ENCODE data around the gene GYPC.
"Not testable (repeated sequence)": the region's sequence is repeated elsewhere in the genome, so short reads cannot be mapped to it uniquely, and the experiment has no call there.

The GYPC gene

DNA sequence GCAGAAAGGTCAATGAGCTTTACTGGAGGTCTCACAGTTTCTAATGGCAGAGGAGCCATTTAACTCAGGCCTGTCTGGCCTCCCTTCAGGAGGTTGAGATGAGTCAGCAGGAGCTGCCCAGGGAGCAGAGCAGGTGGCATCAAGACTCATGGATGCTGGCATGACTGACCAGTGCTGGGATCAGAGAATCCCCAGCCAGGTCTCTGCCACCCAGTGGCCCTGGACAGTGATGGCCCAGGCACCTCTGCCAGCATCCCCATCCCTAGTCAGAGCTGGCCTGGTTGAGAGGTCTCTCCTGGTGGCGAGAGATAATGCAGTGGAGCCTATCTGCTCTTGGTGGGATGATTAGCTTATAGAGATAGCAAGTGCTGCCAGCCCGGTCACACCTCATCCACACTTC, 43.1 kb downstream of the GYPC start:
- Mint-ChIP-seq H3K4me1 (no peaks in the 10 kb centered on the region), H3K27me3 (no peaks in the 10 kb centered on the region), H3K36me3 (ENCODE audit: insufficient read depth) (peaks cover 6% of the 10 kb centered on the region), H3K9me3 (no peaks in the 10 kb centered on the region), H3K27ac (ENCODE audit: low read depth) (no peak overlapping the region), H3K4me3 (no peak overlapping the region)
- ATAC-seq (replicated peaks; ENCODE audit: extremely low read depth, poor library complexity, severe bottlenecking) (no peak), DNase-seq (ENCODE audit: low spot score in 2 of 2) (no peak)

DNA sequence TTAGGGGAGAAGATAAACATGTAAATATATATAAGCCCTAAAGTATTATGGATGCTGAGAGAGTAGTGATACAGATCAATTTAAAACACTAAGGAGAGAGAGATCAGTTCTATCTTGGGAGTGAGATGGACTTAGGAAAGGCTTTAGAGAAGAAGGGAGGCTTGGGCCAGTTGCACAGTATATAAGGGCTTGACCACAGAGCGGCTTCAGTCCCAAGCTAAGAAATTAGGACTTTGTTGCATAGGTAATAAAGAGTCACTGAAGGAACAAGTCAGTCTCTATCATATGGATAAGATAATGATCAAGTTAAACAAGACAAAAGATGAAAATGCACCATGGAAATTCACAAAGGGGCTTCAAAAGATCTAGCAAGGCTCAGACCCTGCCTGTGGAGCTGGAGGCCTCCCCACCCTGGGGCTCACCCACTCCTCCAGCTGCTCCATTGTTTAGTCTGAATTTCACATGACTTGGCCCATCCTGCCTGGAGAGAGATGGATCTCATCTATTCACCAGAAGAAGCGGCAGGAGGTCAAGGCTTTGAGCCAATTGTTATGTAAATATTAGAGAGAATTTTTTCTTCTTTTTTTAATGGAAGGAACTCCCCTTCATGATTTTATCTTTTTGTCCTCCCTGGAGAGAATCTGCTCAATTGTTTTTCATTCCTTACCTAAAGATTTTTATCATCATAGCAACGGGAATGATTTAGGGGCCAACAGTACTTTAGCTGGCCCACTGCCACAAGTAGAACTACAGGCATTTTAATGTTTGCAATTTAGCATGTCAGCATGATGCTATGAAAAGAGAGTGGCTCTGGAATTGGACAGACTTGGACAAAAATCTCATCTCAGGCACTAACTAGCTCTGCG, 44.0 kb downstream of the GYPC start:
- Mint-ChIP-seq H3K36me3 (ENCODE audit: insufficient read depth) (peaks cover 4% of the 10 kb centered on the region), H3K27ac (ENCODE audit: low read depth) (peak overlapping the region; percentile 25)
- ATAC-seq (replicated peaks; ENCODE audit: extremely low read depth, poor library complexity, severe bottlenecking) = no peak

DNA sequence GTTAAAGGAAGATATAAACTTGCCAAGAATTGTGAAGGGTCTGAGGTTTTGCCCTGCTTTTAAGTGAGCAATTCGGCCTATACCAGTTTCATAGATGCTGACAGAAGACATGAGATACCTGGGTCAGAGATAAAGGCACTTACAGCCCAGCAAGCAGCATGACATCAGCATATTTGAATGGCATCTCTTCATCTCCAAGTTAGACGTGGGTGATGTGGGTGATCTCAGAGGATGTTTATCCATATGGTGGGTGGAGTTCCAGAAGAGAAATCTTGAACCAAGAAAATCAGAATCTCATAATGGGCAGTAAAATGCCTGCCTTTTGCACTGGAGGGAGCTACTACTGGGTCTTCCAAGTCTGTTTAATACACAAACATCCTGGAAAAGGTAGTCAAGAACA, 44.7 kb downstream of the GYPC start:
- no peak overlapping the region for H3K4me3 Mint-ChIP-seq
- H3K36me3 Mint-ChIP-seq (ENCODE audit: insufficient read depth) = peaks cover 2% of the 10 kb centered on the region
- no peak for ATAC-seq (replicated peaks; ENCODE audit: extremely low read depth, poor library complexity, severe bottlenecking)
- no peak for DNase-seq (ENCODE audit: low spot score in 2 of 2)
- no peaks in the 10 kb centered on the region for H3K4me1 Mint-ChIP-seq
- H3K9me3 Mint-ChIP-seq = no peaks in the 10 kb centered on the region
- H3K27ac Mint-ChIP-seq (ENCODE audit: low read depth) = no peak overlapping the region
- no peaks in the 10 kb centered on the region for H3K27me3 Mint-ChIP-seq

More for the DNA sequence above, 44.0 kb downstream of the GYPC start:
- no peaks in the 10 kb centered on the region for H3K9me3 Mint-ChIP-seq
- H3K27me3 Mint-ChIP-seq = no peaks in the 10 kb centered on the region
- H3K4me3 Mint-ChIP-seq = no peak overlapping the region
- DNase-seq (ENCODE audit: low spot score in 2 of 2) = no peak
- no peaks in the 10 kb centered on the region for H3K4me1 Mint-ChIP-seq

DNA sequence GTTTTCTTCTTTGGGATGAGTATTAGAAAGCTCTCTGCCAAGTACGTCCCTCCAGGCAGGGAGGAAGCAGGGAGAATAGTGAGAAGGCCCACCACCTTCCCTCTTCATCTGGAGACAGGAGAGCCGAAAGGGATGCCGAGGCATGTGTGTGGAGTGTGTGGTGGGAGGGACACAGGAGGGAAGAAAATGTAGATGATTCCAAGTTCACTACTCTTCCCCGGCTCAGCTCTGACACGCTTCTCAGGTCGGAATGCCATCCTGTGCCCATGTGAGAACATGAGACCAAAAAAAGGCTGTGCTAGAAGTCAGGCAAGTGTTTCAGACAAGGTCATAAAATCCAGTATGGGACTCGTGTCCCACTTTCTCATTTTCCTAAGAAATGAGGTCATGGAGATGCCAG, 47.4 kb downstream of the GYPC start:
- no peak overlapping the region for H3K4me3 Mint-ChIP-seq
- DNase-seq (ENCODE audit: low spot score in 2 of 2) (no peak), ATAC-seq (replicated peaks; ENCODE audit: extremely low read depth, poor library complexity, severe bottlenecking) (no peak)
- H3K4me1 Mint-ChIP-seq = no peaks in the 10 kb centered on the region
- no peak overlapping the region for H3K27ac Mint-ChIP-seq (ENCODE audit: low read depth)
- no peaks in the 10 kb centered on the region for H3K36me3 Mint-ChIP-seq (ENCODE audit: insufficient read depth)
- H3K9me3 Mint-ChIP-seq = no peaks in the 10 kb centered on the region
- no peaks in the 10 kb centered on the region for H3K27me3 Mint-ChIP-seq

DNA sequence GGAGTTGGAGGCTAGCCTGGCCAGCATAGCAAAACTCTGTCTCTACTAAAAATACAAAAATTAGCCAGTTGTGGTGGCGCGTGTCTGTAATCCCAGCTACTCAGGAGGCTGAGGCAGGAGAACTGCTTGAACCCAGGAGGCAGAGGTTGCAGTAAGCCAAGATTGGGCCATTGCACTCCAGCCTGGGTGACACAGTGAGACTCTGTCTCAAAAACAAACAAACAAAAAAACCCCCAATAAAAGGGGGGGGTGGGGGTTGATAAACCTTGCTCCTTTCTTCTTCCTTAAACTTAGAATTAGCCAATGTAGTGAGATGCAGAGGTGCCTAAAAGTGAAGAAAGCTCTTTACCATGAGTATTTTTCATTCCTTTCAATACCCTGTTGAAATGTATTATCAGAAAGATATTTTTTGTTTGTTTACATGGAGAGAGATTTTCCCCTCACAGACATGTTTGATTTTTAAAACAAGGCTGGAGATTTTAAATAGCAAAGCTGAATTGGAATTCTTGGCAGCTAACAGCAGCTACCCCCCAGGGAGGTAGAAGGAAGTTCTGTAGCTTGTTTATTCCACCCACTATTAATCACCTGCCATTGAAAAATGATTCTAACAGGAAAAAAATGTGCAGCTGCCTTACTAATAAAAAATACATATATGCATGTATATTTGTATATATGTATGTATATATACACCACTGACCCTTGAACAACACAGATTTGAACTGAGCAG, 48.6 kb downstream of the GYPC start:
- DNase-seq (ENCODE audit: low spot score in 2 of 2) = no peak
- Mint-ChIP-seq H3K36me3 (ENCODE audit: insufficient read depth) (no peaks in the 10 kb centered on the region), H3K27me3 (no peaks in the 10 kb centered on the region), H3K9me3 (no peaks in the 10 kb centered on the region), H3K4me1 (no peaks in the 10 kb centered on the region), H3K4me3 (no peak overlapping the region), H3K27ac (ENCODE audit: low read depth) (no peak overlapping the region)
- ATAC-seq (replicated peaks; ENCODE audit: extremely low read depth, poor library complexity, severe bottlenecking) = no peak

DNA sequence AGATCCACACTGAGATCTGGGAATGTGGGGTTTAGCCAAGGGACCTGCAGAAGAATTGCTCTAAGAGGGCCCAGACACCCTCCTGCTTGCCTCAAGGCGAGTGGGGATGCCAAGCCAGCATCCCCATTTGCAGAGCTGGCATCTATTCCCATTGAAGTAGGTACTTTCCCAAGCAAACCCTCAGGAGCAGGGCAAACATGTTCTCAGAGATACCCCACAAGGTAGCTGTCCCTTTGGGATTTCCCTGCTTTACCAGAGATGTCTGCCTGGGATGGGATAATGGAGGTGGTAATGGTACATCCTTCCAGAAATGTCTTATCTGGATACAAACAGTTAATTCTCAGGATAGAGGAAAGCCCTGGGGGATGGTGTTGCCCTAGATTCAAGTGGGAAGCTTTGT, 51.2 kb downstream of the GYPC start:
- ATAC-seq (replicated peaks; ENCODE audit: extremely low read depth, poor library complexity, severe bottlenecking) = no peak
- Mint-ChIP-seq H3K4me1 (no peaks in the 10 kb centered on the region), H3K4me3 (no peak overlapping the region), H3K27me3 (no peaks in the 10 kb centered on the region), H3K9me3 (peaks cover 5% of the 10 kb centered on the region), H3K27ac (ENCODE audit: low read depth) (no peak overlapping the region), H3K36me3 (ENCODE audit: insufficient read depth) (no peaks in the 10 kb centered on the region)
- no peak for DNase-seq (ENCODE audit: low spot score in 2 of 2)

DNA sequence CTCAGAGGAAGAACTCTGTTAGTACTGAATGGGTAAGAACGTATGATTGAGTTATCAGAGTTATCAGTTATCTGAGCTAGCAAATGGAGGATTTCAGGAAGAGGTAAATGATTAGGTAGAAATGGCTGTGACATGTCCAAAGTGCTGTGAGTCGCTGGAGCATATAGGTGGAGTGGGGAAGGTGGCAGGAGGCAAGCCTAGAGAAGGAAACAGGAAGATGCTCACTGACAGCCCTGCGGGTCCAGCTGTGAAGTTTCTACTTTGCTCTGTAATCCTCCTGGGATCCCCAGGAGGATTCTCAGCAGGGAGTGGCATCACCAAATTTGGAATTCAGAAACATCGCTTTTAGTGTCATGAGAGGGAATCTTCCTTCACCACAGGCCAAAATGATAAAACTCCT, 52.0 kb downstream of the GYPC start:
- H3K27ac Mint-ChIP-seq (ENCODE audit: low read depth) = no peak overlapping the region
- no peaks in the 10 kb centered on the region for H3K4me1 Mint-ChIP-seq
- H3K9me3 Mint-ChIP-seq = peaks cover 5% of the 10 kb centered on the region
- H3K4me3 Mint-ChIP-seq = no peak overlapping the region
- H3K36me3 Mint-ChIP-seq (ENCODE audit: insufficient read depth) = no peaks in the 10 kb centered on the region
- H3K27me3 Mint-ChIP-seq = no peaks in the 10 kb centered on the region
- DNase-seq (ENCODE audit: low spot score in 2 of 2) = no peak
- ATAC-seq (replicated peaks; ENCODE audit: extremely low read depth, poor library complexity, severe bottlenecking) = no peak

DNA sequence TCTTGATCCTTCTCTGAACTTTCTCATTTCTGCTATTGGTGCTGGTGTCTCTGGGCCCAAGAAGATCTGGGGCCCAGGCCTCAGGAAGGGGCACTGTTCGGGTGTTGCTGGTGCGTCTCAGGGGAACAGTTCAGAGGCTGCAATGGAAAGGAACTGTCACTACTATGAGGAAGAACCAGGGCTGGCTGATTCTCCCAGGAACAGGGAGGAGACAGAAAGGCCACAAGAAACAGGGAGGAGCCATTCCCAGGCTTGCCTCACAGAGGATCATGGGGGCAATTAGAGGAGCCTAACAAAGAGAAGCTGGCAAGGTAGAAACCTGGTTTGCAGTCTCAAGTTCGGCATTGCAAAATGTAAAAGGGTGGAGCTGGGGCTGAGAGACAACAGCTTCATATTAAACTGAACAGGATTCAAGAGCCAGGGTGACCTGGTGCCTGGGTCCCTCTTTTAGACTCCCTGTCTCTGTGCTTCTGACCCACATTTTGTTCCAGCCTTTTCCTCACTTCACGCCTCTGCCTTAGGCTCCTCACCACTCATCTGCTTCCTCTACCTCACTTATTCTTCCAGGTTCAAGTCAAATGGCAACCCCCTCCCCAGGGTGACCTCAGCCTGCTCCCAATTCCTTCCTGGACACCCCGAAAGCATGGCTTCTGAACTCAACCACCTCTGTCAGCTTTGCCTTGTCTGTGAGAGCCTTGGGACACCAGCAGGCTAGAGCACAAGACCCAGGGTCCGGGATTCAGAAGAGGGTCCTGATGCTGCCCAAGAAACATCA, 58.4 kb downstream of the GYPC start:
- no peak for DNase-seq (ENCODE audit: low spot score in 2 of 2)
- Mint-ChIP-seq H3K9me3 (peaks cover 5% of the 10 kb centered on the region), H3K27me3 (peaks cover 12% of the 10 kb centered on the region), H3K4me3 (no peak overlapping the region), H3K27ac (ENCODE audit: low read depth) (no peak overlapping the region), H3K36me3 (ENCODE audit: insufficient read depth) (no peaks in the 10 kb centered on the region), H3K4me1 (no peaks in the 10 kb centered on the region)
- no peak for ATAC-seq (replicated peaks; ENCODE audit: extremely low read depth, poor library complexity, severe bottlenecking)

DNA sequence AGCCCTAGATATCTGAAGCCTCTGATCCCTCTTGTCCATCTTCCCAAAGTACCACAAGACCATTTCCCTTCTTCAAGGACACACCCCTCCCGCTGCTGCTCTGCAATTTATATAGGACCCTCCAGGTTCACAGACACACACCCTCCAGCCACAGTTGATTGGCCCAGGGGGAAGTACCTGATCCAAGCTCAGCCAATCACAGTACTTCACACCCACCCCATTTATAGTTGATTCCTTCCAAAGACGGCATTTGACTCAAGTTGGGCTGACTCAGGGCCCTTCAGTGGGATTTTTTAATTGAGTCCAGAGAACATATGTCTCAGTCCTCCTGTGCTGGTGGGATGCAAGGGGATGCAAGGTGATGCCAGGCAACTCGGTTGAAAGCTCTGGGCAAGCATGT, 59.2 kb downstream of the GYPC start:
- ATAC-seq (replicated peaks; ENCODE audit: extremely low read depth, poor library complexity, severe bottlenecking) (no peak), DNase-seq (ENCODE audit: low spot score in 2 of 2) (no peak)
- Mint-ChIP-seq H3K27me3 (peaks cover 12% of the 10 kb centered on the region), H3K9me3 (peaks cover 2% of the 10 kb centered on the region), H3K27ac (ENCODE audit: low read depth) (no peak overlapping the region), H3K4me1 (no peaks in the 10 kb centered on the region), H3K4me3 (no peak overlapping the region), H3K36me3 (ENCODE audit: insufficient read depth) (no peaks in the 10 kb centered on the region)

DNA sequence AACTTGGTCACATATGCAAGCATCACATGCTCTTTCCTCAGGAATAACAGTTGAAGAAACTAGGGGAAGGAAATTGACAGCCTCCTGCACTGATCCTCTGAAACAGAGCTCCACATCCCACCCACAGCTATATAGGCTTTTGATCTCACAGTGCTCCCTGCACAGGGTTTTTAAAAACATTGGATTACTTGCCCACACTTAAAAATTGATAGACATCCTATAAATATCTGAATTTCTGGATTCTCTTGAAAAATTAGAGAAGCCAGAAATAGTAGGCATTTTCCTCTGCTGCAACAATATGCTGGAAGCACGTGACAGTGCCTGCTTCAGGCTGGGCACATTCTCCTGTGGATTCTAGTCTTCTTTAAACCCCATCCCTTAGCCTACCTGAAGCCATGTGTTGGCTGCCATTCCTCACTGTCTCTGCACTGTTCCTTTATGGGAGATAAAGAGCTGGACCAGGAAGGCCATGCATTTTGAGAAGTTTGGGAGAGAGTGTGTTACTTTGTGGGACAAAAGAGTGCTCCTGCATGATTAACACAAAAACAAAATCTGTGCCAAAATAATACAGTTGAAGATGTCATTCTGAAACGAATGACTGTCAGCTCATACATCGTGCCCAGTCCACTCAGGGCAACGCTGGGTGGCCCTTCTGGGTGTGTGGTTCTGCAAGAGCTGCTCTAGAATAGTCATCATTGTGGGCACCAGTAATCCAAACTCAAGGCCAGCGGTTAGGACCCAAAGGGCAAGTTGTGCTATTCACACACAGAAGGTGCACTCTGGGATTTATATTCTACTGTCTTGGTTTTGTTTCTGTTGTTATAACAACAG, 59.8 kb downstream of the GYPC start:
- H3K36me3 Mint-ChIP-seq (ENCODE audit: insufficient read depth) = no peaks in the 10 kb centered on the region
- H3K27me3 Mint-ChIP-seq = peaks cover 12% of the 10 kb centered on the region
- H3K4me1 Mint-ChIP-seq = no peaks in the 10 kb centered on the region
- no peak overlapping the region for H3K4me3 Mint-ChIP-seq
- no peaks in the 10 kb centered on the region for H3K9me3 Mint-ChIP-seq
- ATAC-seq (replicated peaks; ENCODE audit: extremely low read depth, poor library complexity, severe bottlenecking) = no peak
- no peak for DNase-seq (ENCODE audit: low spot score in 2 of 2)
- H3K27ac Mint-ChIP-seq (ENCODE audit: low read depth) = no peak overlapping the region

DNA sequence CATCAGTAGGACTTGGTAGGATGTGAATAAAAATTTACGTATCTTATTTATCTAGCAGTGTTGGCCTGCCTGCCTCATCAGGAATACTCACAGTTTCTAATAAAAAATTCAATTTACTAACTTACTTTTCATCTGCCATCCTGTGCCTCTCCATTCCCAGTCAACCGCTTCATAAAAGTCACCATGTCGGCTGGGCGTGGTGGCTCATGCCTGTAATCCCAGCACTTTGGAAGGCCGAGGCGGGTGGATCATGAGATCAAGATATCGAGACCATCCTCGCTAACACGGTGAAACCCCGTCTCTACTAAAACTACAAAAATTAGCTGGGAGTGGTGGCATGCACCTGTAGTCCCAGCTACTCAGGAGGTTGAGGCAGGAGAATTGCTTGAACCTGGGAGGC, 61.3 kb downstream of the GYPC start:
- not testable (repeated sequence) for H3K4me3 Mint-ChIP-seq; DNase-seq (ENCODE audit: low spot score in 2 of 2); H3K9me3 Mint-ChIP-seq; H3K4me1 Mint-ChIP-seq; H3K36me3 Mint-ChIP-seq (ENCODE audit: insufficient read depth); H3K27ac Mint-ChIP-seq (ENCODE audit: low read depth); ATAC-seq (replicated peaks; ENCODE audit: extremely low read depth, poor library complexity, severe bottlenecking)
- H3K27me3 Mint-ChIP-seq = peaks cover 18% of the 10 kb centered on the region

DNA sequence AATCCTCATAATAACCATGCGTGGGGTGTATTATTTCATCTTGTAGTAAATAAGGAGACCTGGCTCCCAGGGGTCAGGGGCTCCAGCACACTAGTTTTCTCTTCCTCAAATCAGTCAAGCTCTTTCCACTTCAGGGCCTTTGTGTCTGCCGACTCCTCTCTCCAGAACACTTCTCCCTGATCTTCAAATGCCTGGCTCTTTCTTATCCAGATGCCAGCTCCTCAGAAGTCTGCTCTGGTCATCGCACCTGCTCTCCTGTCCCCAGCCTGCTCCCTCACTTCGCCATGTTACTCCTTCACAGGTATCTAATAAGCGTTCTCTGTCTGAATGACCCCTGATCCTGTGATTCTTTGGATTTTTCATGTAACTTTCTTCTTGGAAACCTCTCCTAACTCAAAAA, 62.0 kb downstream of the GYPC start:
- no peak overlapping the region for H3K4me3 Mint-ChIP-seq
- H3K4me1 Mint-ChIP-seq = no peaks in the 10 kb centered on the region
- DNase-seq (ENCODE audit: low spot score in 2 of 2) (no peak), ATAC-seq (replicated peaks; ENCODE audit: extremely low read depth, poor library complexity, severe bottlenecking) (no peak)
- H3K27me3 Mint-ChIP-seq = peaks cover 24% of the 10 kb centered on the region
- no peaks in the 10 kb centered on the region for H3K36me3 Mint-ChIP-seq (ENCODE audit: insufficient read depth)
- no peaks in the 10 kb centered on the region for H3K9me3 Mint-ChIP-seq
- no peak overlapping the region for H3K27ac Mint-ChIP-seq (ENCODE audit: low read depth)
